ENCODE data around the gene HSD11B1L.

The HSD11B1L gene

DNA sequence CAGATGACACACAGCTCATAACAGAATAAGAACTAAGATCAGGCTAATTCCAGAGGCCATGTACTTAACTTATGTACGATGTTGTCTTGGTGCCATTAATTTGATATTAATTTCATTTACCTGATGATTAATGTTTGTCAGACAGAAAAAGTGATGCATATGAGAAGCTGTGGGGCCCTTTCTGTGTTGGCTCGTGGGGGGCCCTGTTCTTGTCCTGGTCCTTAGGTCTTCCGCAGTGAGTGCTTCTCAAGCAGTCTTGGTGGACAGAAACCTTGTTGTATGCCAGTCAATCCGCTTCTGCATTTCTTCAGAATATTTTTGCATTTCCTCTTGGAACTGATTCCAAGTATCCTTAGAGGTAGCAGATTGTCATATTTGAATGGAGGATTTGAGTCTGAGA is 37.8 kb upstream of the HSD11B1L start:
- CTCF ChIA-PET, result interaction anchor here (0.7 kb wide), 1 partner anchor 47 kb away, joined by 3 read pairs; the partner anchor contains the start of gene RPL36

DNA sequence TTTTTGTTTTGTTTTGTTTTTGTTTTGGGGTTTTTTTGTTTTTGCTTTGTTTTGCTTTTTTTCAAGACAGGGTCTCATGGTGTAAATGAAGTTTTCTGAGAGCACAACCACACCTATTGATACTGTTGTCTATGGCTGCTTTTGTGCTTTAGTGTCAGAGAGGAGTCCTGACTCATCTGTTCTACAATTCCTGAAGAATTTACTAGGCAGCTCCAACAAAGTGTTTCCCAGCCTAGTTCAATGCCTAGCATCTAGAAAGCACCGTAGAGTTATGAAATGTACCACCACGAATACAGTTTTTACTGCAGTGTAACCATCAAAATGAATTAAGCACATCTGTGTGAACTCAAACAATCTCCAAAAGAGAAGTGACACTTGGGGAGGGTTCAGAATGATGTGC is 36.8 kb upstream of the HSD11B1L start:
- H3K4me1 ChIP-seq (ENCODE audit: control insufficient read depth, insufficient read depth, low read length), result no peaks in the 10 kb centered on the region
- TF ChIP-seq ZNF791 (tag by site-specific recombination; IDR thresholded peaks at IDR 0.05) (no peak), ZBTB20 (tag by site-specific recombination; IDR thresholded peaks at IDR 0.05) (no peak), ZNF561 (tag by site-specific recombination; IDR thresholded peaks at IDR 0.05; ENCODE audit: borderline replicate concordance) (no peak), ZBTB8A (tag by site-specific recombination; IDR thresholded peaks at IDR 0.05) (no peak)
- peaks cover 31 to 79% of the 10 kb centered on the region in 2 experiments for H3K36me3 ChIP-seq (ENCODE audit: control insufficient read depth in 2 of 2, insufficient read depth in 1 of 2, low read length in 2 of 2)
- POLR2A ChIA-PET, result no interaction called here
- H3K9me3 ChIP-seq (ENCODE audit: control insufficient read depth, insufficient read depth, low read depth, low read length), result no peaks in the 10 kb centered on the region
- no peak overlapping the region for H3K4me3 ChIP-seq (ENCODE audit: low read depth, low read length)
- no peak overlapping the region for H3K27ac ChIP-seq (ENCODE audit: extremely low read depth, low read depth, low read length)
- CTCF ChIA-PET, result interaction anchor here (0.8 kb wide), 1 partner anchor 43 kb away, joined by 6 read pairs; no protein-coding TSS in a partner anchor

More for the DNA sequence above, 37.8 kb upstream of the HSD11B1L start:
- no peaks in the 10 kb centered on the region for H3K4me1 ChIP-seq (ENCODE audit: control insufficient read depth, insufficient read depth, low read length)
- H3K36me3 ChIP-seq (ENCODE audit: control insufficient read depth in 2 of 2, insufficient read depth in 1 of 2, low read length in 2 of 2), result peaks cover 33 to 76% of the 10 kb centered on the region in 2 experiments
- POLR2A ChIA-PET, result no interaction called here
- TF ChIP-seq ZNF677 (tag by site-specific recombination; IDR thresholded peaks at IDR 0.05), result peak; percentile 95
- no peak for TF ChIP-seq ZNF707 (tag by site-specific recombination; IDR thresholded peaks at IDR 0.05)
- TF ChIP-seq ZNF404 (tag by site-specific recombination; IDR thresholded peaks at IDR 0.05), result no peak
- TF ChIP-seq ZSCAN23 (tag by site-specific recombination; IDR thresholded peaks at IDR 0.05), result no peak
- no peak overlapping the region for H3K4me3 ChIP-seq (ENCODE audit: low read depth, low read length)
- H3K9me3 ChIP-seq (ENCODE audit: control insufficient read depth, insufficient read depth, low read depth, low read length), result no peaks in the 10 kb centered on the region
- H3K27ac ChIP-seq (ENCODE audit: extremely low read depth, low read depth, low read length), result no peak overlapping the region

DNA sequence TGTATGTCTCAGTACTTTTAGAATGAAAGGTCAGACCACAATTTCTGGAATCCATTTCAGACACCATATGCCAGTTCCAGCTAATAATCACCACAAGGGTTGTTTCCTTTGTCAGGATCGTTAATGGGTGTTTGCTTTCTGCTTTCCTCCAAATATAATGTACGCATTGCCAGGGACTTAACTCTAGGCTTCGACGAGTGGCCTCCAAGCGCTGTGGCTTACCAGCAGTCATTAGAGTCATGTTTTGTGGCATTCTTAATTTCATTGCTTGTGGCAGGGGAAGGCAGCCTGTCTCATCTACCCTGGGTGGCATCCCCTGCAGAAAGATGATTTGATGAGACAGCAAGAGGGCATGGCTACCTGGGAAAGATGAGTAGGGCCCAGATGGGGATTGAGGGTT is 35.4 kb upstream of the HSD11B1L start:
- no peaks in the 10 kb centered on the region for H3K4me1 ChIP-seq (ENCODE audit: control insufficient read depth, insufficient read depth, low read length)
- H3K27ac ChIP-seq (ENCODE audit: extremely low read depth, low read depth, low read length), result no peak overlapping the region
- H3K9me3 ChIP-seq (ENCODE audit: control insufficient read depth, insufficient read depth, low read depth, low read length), result no peaks in the 10 kb centered on the region
- H3K36me3 ChIP-seq (ENCODE audit: control insufficient read depth in 2 of 2, insufficient read depth in 1 of 2, low read length in 2 of 2), result peaks cover 29 to 89% of the 10 kb centered on the region in 2 experiments
- H3K4me3 ChIP-seq (ENCODE audit: low read depth, low read length), result no peak overlapping the region
- TF ChIP-seq ZNF843 (tag by site-specific recombination; IDR thresholded peaks at IDR 0.05) (no peak), ZNF391 (tag by site-specific recombination; IDR thresholded peaks at IDR 0.05; ENCODE audit: borderline replicate concordance, low read depth) (no peak), ZNF837 (tag by site-specific recombination; IDR thresholded peaks at IDR 0.05) (no peak), ZNF654 (tag by site-specific recombination; IDR thresholded peaks at IDR 0.05; ENCODE audit: low read depth) (no peak), ZNF670 (tag by site-specific recombination; IDR thresholded peaks at IDR 0.05; ENCODE audit: low read depth) (no peak)
- TF ChIP-seq, protein P1, sequence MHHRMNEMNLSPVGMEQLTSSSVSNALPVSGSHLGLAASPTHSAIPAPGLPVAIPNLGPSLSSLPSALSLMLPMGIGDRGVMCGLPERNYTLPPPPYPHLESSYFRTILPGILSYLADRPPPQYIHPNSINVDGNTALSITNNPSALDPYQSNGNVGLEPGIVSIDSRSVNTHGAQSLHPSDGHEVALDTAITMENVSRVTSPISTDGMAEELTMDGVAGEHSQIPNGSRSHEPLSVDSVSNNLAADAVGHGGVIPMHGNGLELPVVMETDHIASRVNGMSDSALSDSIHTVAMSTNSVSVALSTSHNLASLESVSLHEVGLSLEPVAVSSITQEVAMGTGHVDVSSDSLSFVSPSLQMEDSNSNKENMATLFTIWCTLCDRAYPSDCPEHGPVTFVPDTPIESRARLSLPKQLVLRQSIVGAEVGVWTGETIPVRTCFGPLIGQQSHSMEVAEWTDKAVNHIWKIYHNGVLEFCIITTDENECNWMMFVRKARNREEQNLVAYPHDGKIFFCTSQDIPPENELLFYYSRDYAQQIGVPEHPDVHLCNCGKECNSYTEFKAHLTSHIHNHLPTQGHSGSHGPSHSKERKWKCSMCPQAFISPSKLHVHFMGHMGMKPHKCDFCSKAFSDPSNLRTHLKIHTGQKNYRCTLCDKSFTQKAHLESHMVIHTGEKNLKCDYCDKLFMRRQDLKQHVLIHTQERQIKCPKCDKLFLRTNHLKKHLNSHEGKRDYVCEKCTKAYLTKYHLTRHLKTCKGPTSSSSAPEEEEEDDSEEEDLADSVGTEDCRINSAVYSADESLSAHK (tag by site-specific recombination; IDR thresholded peaks at IDR 0.05), result no peak
- CTCF ChIA-PET, result interaction anchor here (0.6 kb wide), 2 partner anchors 46 to 142 kb away, joined by 3 to 4 read pairs; no protein-coding TSS in a partner anchor
- POLR2A ChIA-PET, result no interaction called here

DNA sequence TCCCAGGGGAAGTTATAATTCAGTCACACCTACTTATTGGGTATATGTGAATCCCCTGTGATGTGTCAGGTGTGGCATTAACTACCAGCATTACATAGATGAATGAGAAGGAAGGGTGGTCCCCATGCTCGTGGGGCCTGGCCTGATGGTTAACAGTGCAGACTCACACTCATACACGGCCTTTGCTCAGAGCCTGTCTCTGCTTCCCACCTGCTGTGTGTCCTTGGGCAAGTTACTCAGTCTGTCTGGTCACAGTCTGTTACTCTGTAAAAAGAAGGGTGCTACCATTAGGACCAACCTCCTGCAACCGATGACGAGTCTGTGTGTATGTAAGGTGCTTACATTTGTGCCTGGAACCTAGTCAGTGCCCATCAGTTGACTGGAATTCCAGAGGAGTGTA is 34.1 kb upstream of the HSD11B1L start:
- TF ChIP-seq ZNF768 (tag by site-specific recombination; IDR thresholded peaks at IDR 0.05) (peak; percentile 58; the same call in 1 of the 2 replicates), ZNF548 (tag by site-specific recombination; IDR thresholded peaks at IDR 0.05) (no peak), ZNF184 (tag by site-specific recombination; IDR thresholded peaks at IDR 0.05) (no peak)
- Histone ChIP-seq H3K27ac (ENCODE audit: extremely low read depth, low read depth, low read length) (no peak overlapping the region), H3K4me1 (ENCODE audit: control insufficient read depth, insufficient read depth, low read length) (no peaks in the 10 kb centered on the region), H3K9me3 (ENCODE audit: control insufficient read depth, insufficient read depth, low read depth, low read length) (no peaks in the 10 kb centered on the region), H3K4me3 (ENCODE audit: low read depth, low read length) (no peak overlapping the region), H3K36me3 (ENCODE audit: control insufficient read depth in 2 of 2, insufficient read depth in 1 of 2, low read length in 2 of 2) (peaks cover 36 to 94% of the 10 kb centered on the region in 2 experiments)
- CTCF ChIA-PET, result no interaction called here
- POLR2A ChIA-PET, result no interaction called here
